Brain microvascular endothelial cell (primary cell): Measurements from ENCODE around the gene MKNK1.

ENCODE experiments used
- DNase-seq: peaks from one replicate; pipeline ENCODE4 v3.0.0-alpha.2; 2020
- H3K27ac ChIP-seq: fragments of 250-450 bp; sonication (Bioruptor Pico); 2 replicates; pipeline ENCODE4 v1.5.1; 2020; ENCODE audit warnings: mild to moderate bottlenecking, moderate library complexity
- H3K27me3 ChIP-seq: fragments of 250-450 bp; sonication (Bioruptor Pico); replicated peaks from 2 replicates; pipeline ENCODE4 v1.5.1; 2020; ENCODE audit warnings: mild to moderate bottlenecking
- H3K36me3 ChIP-seq: fragments of 250-450 bp; sonication (Bioruptor Pico); replicated peaks from 2 replicates; pipeline ENCODE4 v1.5.1; 2020; ENCODE audit warnings: mild to moderate bottlenecking
- H3K4me3 ChIP-seq: 2 replicates; pipeline ENCODE4 v1.5.1; 2011; ENCODE audit warnings: low read depth, mild to moderate bottlenecking, control low read depth, low read length, moderate library complexity
- CTCF ChIP-seq: IDR thresholded peaks from 2 replicates; pipeline ENCODE4 v1.5.1; 2011; ENCODE audit warnings: low read depth, mild to moderate bottlenecking, moderate library complexity, low read length, control low read depth, inconsistent platforms; ENCODE audit errors: missing control alignments
- in situ Hi-C: cut with HindIII; loops from 2 replicates; pipeline ENCODE4 v1.10.0; 2017; ENCODE audit warnings: low sequenced_read_pairs, low pct_ligation_motif_present

Gene MKNK1

GRCh38 chr1:46617833-46618232 is 13.8 kb upstream of the MKNK1 start:
- H3K4me3 ChIP-seq, result no peak overlapping the region
- no peaks in the 10 kb centered on the region for H3K27me3 ChIP-seq
- in situ Hi-C loops, result no loop called here
- H3K27ac ChIP-seq, result no peak overlapping the region
- DNase-seq, result no peak
- no peak for TF ChIP-seq CTCF
- no peaks in the 10 kb centered on the region for H3K36me3 ChIP-seq

GRCh38 chr1:46617108-46617800 is 13.2 kb upstream of the MKNK1 start:
- Histone ChIP-seq H3K36me3 (no peaks in the 10 kb centered on the region), H3K27ac (peak overlapping the region; percentile 63), H3K27me3 (no peaks in the 10 kb centered on the region), H3K4me3 (peak overlapping the region; percentile 83)
- in situ Hi-C loops, result no loop called here
- no peak for DNase-seq
- no peak for TF ChIP-seq CTCF

- H3K4me3 ChIP-seq, result peak within 1 kb of the TSS; percentile 83
- no peak for TF ChIP-seq CTCF
- peak; percentile 66 for DNase-seq
- no peaks in the 10 kb centered on the region for H3K36me3 ChIP-seq
- peak within 1 kb of the TSS; percentile 63 for H3K27ac ChIP-seq
- no peaks in the 10 kb centered on the region for H3K27me3 ChIP-seq
- in situ Hi-C loops, result no loop called here
These were observed 12.4 kb upstream of the MKNK1 start, which contains the start of gene MOB3C for GRCh38 chr1:46616277-46617107. TSS of gene MOB3C (minus strand) at chr1:46616811. CDS start at chr1:46613321, 3,490 bp downstream.

- H3K27me3 ChIP-seq, result no peaks in the 10 kb centered on the region
- no peak for DNase-seq
- no peaks in the 10 kb centered on the region for H3K36me3 ChIP-seq
- in situ Hi-C loops, result no loop called here
- H3K4me3 ChIP-seq, result peak overlapping the region; percentile 83
- no peak overlapping the region for H3K27ac ChIP-seq
- no peak for TF ChIP-seq CTCF
These were observed 11.7 kb upstream of the MKNK1 start for GRCh38 chr1:46615735-46616134.

GRCh38 chr1:46615088-46615487 is 11.0 kb upstream of the MKNK1 start:
- no peaks in the 10 kb centered on the region for H3K36me3 ChIP-seq
- no peak for TF ChIP-seq CTCF
- no peaks in the 10 kb centered on the region for H3K27me3 ChIP-seq
- no peak overlapping the region for H3K4me3 ChIP-seq
- no peak overlapping the region for H3K27ac ChIP-seq
- in situ Hi-C loops, result no loop called here
- DNase-seq, result no peak
